Left ventricle myocardium inferior (tissue), 1 donor: ENCODE measurements around the gene HS6ST2. TPM values are rescaled to one million over a fixed set of nuclear protein-coding genes. Genes with fewer than 3 reads are reported as not detected.
"Not testable (repeated sequence)": the region's sequence is repeated elsewhere in the genome, so short reads cannot be mapped to it uniquely, and the experiment has no call there.

Source experiments
- DNase-seq: peaks from one replicate; pipeline ENCODE4 v3.0.0-alpha.2; 2020
- H3K27ac ChIP-seq: fragments of 200-600 bp; replicated peaks from 2 replicates; pipeline ENCODE4 v1.8.0; 2021
- H3K27me3 ChIP-seq: fragments of 200-600 bp; 2 replicates; pipeline ENCODE4 v1.8.0; 2021; ENCODE audit warnings: low read depth
- H3K36me3 ChIP-seq: fragments of 200-600 bp; 2 replicates; pipeline ENCODE4 v1.8.0; 2021
- H3K4me1 ChIP-seq: fragments of 200-600 bp; 2 replicates; pipeline ENCODE4 v1.8.0; 2021
- H3K4me3 ChIP-seq: fragments of 200-600 bp; 2 replicates; pipeline ENCODE4 v1.8.0; 2021; ENCODE audit warnings: mild to moderate bottlenecking, moderate library complexity
- H3K9me3 ChIP-seq: fragments of 200-600 bp; replicated peaks from 2 replicates; pipeline ENCODE4 v1.8.0; 2021
- intact Hi-C: fragments of 100-400 bp; cut with micrococcal nuclease; formaldehyde crosslinking; loops from one replicate; pipeline ENCODE4 v1.11.0; 2022
- total RNA-seq: library from RNA; stranded (reverse); fragmentation: NEBNext Ultra II Directional; extraction: Animal tissue kit (Norgen Biotek cat#: 25700); gene quantifications from one replicate; pipeline ENCODE4 v1.2.1, GENCODE V29; 2021
- TF ChIP-seq, protein P1 (sequence below): fragments of 200-600 bp; IDR thresholded peaks from 2 replicates; pipeline ENCODE4 v1.8.0; 2021; ENCODE audit warnings: antibody characterized with exemption, mild to moderate bottlenecking, borderline replicate concordance
- donor health status: DM: no; HTN: yes; CAD: no; lungs with severe emphysema.

HS6ST2 gene
- total RNA-seq, 1 donor from 2014 or later = 0.19 TPM

DNA sequence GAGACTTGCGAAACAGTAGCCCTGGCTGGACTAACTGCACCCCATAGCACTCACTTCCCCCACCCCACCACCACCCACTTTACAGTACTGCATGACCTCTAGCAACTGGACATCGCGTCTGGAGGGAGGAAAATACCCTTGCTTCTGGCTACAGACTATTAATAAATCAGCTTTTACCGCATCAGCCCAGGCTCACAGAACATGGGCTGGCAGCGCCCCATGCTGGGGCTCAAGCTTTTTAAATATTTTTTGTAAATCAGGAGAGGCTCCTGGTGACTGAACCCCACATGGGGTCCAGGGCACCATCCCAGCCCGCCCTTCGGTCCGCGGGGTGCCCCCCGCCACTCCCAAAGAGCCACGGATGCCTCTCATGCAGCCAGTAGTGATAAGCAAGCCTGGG, 2.7 kb downstream of the HS6ST2 start:
- H3K4me1 ChIP-seq = peaks cover 22% of the 10 kb centered on the region
- no peak for DNase-seq
- TF ChIP-seq, protein P1, sequence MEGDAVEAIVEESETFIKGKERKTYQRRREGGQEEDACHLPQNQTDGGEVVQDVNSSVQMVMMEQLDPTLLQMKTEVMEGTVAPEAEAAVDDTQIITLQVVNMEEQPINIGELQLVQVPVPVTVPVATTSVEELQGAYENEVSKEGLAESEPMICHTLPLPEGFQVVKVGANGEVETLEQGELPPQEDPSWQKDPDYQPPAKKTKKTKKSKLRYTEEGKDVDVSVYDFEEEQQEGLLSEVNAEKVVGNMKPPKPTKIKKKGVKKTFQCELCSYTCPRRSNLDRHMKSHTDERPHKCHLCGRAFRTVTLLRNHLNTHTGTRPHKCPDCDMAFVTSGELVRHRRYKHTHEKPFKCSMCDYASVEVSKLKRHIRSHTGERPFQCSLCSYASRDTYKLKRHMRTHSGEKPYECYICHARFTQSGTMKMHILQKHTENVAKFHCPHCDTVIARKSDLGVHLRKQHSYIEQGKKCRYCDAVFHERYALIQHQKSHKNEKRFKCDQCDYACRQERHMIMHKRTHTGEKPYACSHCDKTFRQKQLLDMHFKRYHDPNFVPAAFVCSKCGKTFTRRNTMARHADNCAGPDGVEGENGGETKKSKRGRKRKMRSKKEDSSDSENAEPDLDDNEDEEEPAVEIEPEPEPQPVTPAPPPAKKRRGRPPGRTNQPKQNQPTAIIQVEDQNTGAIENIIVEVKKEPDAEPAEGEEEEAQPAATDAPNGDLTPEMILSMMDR = no peak
- H3K27ac ChIP-seq = no peak overlapping the region
- peak overlapping the region; percentile 62 for H3K4me3 ChIP-seq
- peaks cover 51% of the 10 kb centered on the region for H3K27me3 ChIP-seq
- intact Hi-C loops = no loop called here
- no peaks in the 10 kb centered on the region for H3K9me3 ChIP-seq
- H3K36me3 ChIP-seq = no peaks in the 10 kb centered on the region

DNA sequence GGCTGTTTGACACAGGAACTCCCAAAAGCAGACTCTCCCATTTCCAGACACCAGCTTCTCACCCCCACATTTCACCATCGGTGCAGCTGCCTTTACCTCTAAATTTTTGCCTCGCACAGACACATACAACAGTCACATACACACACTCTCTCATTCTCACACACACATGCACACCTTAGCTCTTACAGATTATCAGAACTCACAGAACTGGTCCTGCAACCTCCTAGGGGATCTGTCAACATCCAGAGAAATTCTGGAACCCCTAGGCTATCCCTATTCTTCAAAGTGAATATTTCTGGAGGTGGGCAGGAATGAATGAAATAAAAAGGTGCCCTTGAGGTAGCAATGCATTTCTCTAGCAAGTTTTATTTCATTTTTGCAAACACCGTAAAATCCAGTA, 4.1 kb downstream of the HS6ST2 start:
- H3K27ac ChIP-seq = no peak overlapping the region
- no peak for DNase-seq
- peaks cover 22% of the 10 kb centered on the region for H3K4me1 ChIP-seq
- H3K4me3 ChIP-seq = no peak overlapping the region
- TF ChIP-seq, protein P1 = no peak
- no peaks in the 10 kb centered on the region for H3K36me3 ChIP-seq
- H3K9me3 ChIP-seq = no peaks in the 10 kb centered on the region
- H3K27me3 ChIP-seq = peaks cover 39% of the 10 kb centered on the region
- intact Hi-C loops = no loop called here

DNA sequence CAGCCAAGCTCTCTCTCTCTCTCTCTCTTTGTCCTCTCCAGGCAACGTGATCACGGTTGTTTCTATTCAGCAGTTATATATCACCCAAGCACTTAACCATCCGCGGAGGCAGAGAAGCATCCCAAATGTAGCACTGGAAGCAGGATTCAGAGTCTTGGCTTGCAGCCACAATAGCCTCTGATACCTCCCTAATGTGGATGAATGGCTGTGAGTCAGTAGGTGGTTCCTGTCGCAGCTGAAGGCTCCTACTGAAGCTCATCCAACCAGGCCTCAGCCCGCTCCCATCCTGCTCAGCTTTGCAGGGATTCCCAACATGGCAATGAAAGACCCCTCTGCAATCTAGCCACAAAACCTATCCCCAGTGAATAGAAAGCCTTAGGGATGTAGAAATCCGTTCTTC, 5.1 kb downstream of the HS6ST2 start:
- DNase-seq = no peak
- peaks cover 29% of the 10 kb centered on the region for H3K27me3 ChIP-seq
- intact Hi-C loops = no loop called here
- TF ChIP-seq, protein P1 = no peak
- no peaks in the 10 kb centered on the region for H3K36me3 ChIP-seq
- H3K4me3 ChIP-seq = no peak overlapping the region
- H3K4me1 ChIP-seq = peaks cover 19% of the 10 kb centered on the region
- H3K9me3 ChIP-seq = no peaks in the 10 kb centered on the region
- no peak overlapping the region for H3K27ac ChIP-seq

DNA sequence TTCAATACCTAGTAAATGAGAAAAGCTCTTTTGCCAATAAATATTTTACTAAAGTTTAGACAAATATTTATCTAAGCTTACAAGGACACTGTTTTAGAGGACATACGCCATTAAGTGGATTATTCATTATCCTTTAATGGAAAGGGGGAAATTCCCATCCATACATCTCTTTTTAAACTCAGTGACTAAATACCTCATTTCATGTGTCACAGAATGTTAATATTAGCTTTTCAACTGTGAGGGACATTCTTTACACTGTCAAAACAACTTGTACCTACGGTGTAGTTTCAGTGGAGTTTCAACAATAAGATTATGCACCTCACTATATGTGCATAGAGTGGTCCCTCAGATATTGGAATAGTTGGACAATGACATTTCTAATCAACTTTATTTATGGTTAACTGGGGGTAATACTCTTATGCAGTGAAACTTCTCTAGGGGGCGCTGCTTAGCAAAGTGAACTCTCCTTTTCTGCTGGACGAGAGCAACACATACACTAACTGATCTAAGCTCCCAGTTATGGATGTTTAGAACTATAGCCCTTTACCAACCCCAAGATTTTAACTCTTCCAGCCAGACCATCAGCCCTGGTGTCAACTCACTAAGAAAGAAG, 9.7 kb downstream of the HS6ST2 start:
- H3K9me3 ChIP-seq = no peaks in the 10 kb centered on the region
- TF ChIP-seq, protein P1 = no peak
- H3K27ac ChIP-seq = no peak overlapping the region
- no peaks in the 10 kb centered on the region for H3K27me3 ChIP-seq
- no peak overlapping the region for H3K4me3 ChIP-seq
- no peak for DNase-seq
- no peaks in the 10 kb centered on the region for H3K36me3 ChIP-seq
- intact Hi-C loops = no loop called here
- no peaks in the 10 kb centered on the region for H3K4me1 ChIP-seq

DNA sequence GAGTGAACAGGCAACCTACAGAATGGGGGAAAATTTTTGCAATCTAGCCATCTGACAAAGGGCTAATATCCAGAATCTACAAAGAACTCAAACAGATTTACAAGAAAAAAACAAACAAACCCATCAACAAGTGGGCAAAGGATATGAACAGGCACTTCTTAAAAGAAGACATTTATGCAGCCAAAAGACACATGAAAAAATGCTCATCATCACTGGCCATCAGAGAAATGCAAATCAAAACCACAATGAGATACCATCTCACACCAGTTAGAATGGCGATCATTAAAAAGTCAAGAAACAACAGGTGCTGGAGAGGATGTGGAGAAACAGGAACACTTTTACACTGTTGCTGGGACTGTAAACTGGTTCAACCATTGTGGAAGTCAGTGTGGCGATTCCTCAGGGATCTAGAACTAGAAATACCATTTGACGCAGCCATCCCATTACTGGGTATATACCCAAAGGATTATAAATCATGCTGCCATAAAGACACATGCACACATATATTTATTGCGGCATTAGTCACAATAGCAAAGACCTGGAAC, 13.3 kb downstream of the HS6ST2 start:
- H3K9me3 ChIP-seq, intact Hi-C loops, H3K27me3 ChIP-seq, H3K27ac ChIP-seq, H3K36me3 ChIP-seq, DNase-seq, H3K4me3 ChIP-seq, H3K4me1 ChIP-seq: not testable (repeated sequence)

DNA sequence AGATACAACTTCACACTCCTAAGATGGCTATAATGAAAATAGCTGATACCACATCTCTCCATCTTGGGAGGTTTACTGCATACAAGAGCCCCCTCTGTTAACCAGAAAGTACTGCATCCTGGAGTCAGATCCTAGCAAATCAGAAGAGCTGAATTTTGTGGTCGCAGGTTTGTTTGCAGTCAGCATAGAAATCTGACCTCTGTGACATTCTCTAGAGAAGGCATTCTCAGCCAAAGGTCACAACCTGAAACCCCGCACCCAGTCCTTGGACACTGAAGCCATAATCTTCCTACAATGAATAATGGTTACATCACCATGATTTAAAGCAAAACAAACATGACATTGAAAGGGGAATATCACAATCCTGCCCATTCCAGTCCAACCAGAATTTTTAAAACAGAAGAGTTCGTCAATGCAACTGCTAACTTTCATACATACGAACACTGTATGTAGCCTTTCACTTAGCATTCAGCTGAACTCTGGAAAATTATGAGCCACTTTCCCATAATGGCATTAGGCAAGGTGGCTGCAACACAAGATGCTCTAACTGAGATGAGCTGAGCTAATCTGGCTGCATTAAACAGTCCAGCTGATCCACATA, 17.6 kb downstream of the HS6ST2 start:
- TF ChIP-seq, protein P1 = no peak
- H3K27me3 ChIP-seq = no peaks in the 10 kb centered on the region
- DNase-seq = no peak
- H3K4me1 ChIP-seq = no peaks in the 10 kb centered on the region
- H3K36me3 ChIP-seq = no peaks in the 10 kb centered on the region
- intact Hi-C loops = no loop called here
- H3K9me3 ChIP-seq = no peaks in the 10 kb centered on the region
- no peak overlapping the region for H3K27ac ChIP-seq
- H3K4me3 ChIP-seq = no peak overlapping the region
